Karpas-422 (cell line): ENCODE measurements around the gene DDIAS. TPM values are rescaled to one million over a fixed set of nuclear protein-coding genes. Genes with fewer than 3 reads are reported as not detected.
"Not testable (repeated sequence)": the region's sequence is repeated elsewhere in the genome, so short reads cannot be mapped to it uniquely, and the experiment has no call there.

Experiments used
- DNase-seq: peaks from one replicate; pipeline ENCODE4 v3.0.0-alpha.2; 2015
- H2AFZ ChIP-seq: fragments of 200-600 bp; sonication (generic); 2 replicates; pipeline ENCODE4 v1.6.1; 2014; ENCODE audit warnings: antibody characterized with exemption, low read length, mixed read lengths
- H3K27ac ChIP-seq: fragments of 200-600 bp; sonication (generic); 2 replicates; pipeline ENCODE4 v1.5.1; 2014; ENCODE audit warnings: mild to moderate bottlenecking, low read length, moderate library complexity
- H3K27me3 ChIP-seq: fragments of 200-600 bp; sonication (generic); 2 replicates; pipeline ENCODE4 v1.6.1; 2014; ENCODE audit warnings: low read length, mixed read lengths
- H3K36me3 ChIP-seq: fragments of 200-600 bp; sonication (generic); 2 replicates; pipeline ENCODE4 v1.6.1; 2014; ENCODE audit warnings: low read length, mixed read lengths; ENCODE audit not compliant: insufficient read depth
- H3K4me1 ChIP-seq: fragments of 200-600 bp; sonication (generic); 2 replicates; pipeline ENCODE4 v1.6.1; 2014; ENCODE audit warnings: mild to moderate bottlenecking, low read length, mixed read lengths
- H3K4me2 ChIP-seq: fragments of 200-600 bp; sonication (generic); 2 replicates; pipeline ENCODE4 v1.6.1; 2014; ENCODE audit warnings: low read length, low read depth, mild to moderate bottlenecking; ENCODE audit not compliant: poor library complexity, severe bottlenecking
- H3K4me3 ChIP-seq: fragments of 200-600 bp; sonication (generic); 2 replicates; pipeline ENCODE4 v1.5.1; 2014; ENCODE audit warnings: mild to moderate bottlenecking, antibody characterized with exemption, low read length, mixed read lengths
- H3K79me2 ChIP-seq: fragments of 200-600 bp; sonication (generic); 2 replicates; pipeline ENCODE4 v1.6.1; 2014; ENCODE audit warnings: mild to moderate bottlenecking, low read length, mixed read lengths
- H3K9ac ChIP-seq: fragments of 200-600 bp; sonication (generic); 2 replicates; pipeline ENCODE4 v1.6.0; 2014; ENCODE audit warnings: low read length
- H3K9me2 ChIP-seq: fragments of 200-600 bp; sonication (generic), shearing (Covaris generic); replicated peaks from 2 replicates; pipeline ENCODE4 v1.6.0; 2014; ENCODE audit warnings: mild to moderate bottlenecking, low read length, moderate library complexity; ENCODE audit not compliant: insufficient read depth
- H3K9me3 ChIP-seq: fragments of 300-700, 200-600 bp; sonication (generic); 2 replicates; pipeline ENCODE4 v1.6.1; 2014; ENCODE audit warnings: low read length, mixed read lengths
- H4K20me1 ChIP-seq: fragments of 200-600 bp; sonication (generic); 2 replicates; pipeline ENCODE4 v1.6.1; 2014; ENCODE audit warnings: mild to moderate bottlenecking, antibody characterized with exemption, low read length, low read depth; ENCODE audit not compliant: insufficient read depth
- total RNA-seq: library from RNA; depleted of rRNA; stranded (reverse); fragments of >200 nt; shearing (Covaris generic); gene quantifications from 2 replicates; pipeline ENCODE4 v1.2.3, GENCODE V29; 2014; ENCODE audit warnings: low replicate concordance

DDIAS gene
- total RNA-seq, 1 experiment from 2014 or later = 26.8 TPM

DNA sequence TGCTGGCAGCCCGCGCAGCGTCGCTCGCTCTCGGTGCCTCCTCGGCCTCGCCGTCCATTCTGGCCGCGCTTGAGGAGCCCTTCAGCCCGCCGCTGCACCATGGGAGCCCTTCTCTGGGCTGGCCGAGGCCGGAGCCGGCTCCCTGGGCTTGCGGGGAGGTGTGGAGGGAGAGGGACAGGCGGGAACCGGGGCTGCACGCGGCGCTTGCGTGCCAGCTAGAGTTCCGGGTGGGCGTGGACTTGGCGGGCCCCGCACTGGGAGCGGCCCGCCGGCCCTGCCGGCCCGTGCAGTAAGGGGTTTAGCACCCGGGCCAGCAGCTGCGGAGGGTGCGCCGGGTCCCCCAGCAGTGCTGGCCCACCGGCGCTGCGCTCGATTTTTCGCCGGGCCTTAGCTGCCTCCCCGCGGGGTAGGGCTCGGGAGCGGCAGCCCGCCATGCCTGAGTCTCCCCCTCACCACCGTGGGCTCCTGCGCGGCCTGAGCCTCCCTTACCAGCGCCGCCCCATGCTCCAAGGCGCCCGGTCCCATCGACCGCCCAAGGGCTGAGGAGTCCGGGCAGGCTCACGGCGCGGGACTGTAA is 69.1 kb downstream of the DDIAS start:
- not testable (repeated sequence) for H3K79me2 ChIP-seq, H4K20me1 ChIP-seq, H3K9me2 ChIP-seq, H3K9me3 ChIP-seq, H3K4me3 ChIP-seq, DNase-seq, H3K27me3 ChIP-seq, H2AFZ ChIP-seq, H3K9ac ChIP-seq, H3K4me2 ChIP-seq, H3K36me3 ChIP-seq
- Histone ChIP-seq H3K27ac (peak overlapping the region; percentile 64), H3K4me1 (peaks cover 13% of the 10 kb centered on the region)

DNA sequence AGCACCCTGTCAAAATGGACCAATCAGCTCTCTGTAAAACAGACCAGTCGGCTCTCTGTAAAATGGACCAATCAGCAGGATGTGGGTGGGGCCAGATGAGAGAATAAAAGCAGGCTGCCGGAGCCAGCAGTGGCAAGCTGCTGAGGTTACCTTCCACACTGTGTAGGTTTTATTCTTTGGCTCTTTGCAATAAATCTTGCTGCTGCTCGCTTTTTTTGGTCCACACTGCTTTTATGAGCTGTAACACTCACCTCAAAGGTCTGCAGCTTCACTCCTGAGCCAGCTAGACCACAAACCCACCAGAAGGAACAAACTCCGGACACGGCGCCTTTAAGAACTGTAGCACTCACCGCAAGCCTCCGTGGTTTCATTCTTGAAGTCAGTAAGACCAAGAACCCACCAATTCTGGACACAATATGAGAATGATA is 70.0 kb downstream of the DDIAS start:
- H3K4me2 ChIP-seq, H3K36me3 ChIP-seq, H3K27me3 ChIP-seq, H3K9me3 ChIP-seq, DNase-seq, H3K79me2 ChIP-seq, H3K9me2 ChIP-seq, H2AFZ ChIP-seq, H4K20me1 ChIP-seq, H3K9ac ChIP-seq, H3K4me3 ChIP-seq: not testable (repeated sequence)
- Histone ChIP-seq H3K4me1 (peaks cover 13% of the 10 kb centered on the region), H3K27ac (peak overlapping the region; percentile 46; the same call in 1 of the 2 replicates)

DNA sequence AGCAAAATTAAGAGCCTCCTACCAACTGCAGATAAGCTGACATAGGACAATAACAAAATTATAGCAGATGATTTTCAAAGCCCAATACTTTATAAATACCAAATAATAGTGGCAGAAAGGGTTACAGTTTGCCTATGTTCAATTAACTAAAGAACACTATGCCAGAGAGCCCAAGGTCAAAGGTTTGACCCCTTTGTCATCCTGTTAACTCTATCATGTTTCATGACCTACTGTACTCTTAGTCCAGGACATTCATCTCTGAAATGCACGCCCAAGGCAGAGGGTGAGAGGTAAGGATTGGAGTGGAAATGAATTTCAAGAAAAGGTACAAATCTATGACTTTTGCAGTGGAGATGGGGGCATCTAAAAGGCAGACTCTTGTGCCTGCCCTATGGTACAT is 70.6 kb downstream of the DDIAS start:
- H3K9me3 ChIP-seq = no peaks in the 10 kb centered on the region
- no peaks in the 10 kb centered on the region; the same call in 1 of the 2 replicates for H3K36me3 ChIP-seq
- H3K27me3 ChIP-seq = no peaks in the 10 kb centered on the region
- H3K4me1 ChIP-seq = peaks cover 17% of the 10 kb centered on the region
- H3K27ac ChIP-seq = peak overlapping the region; percentile 46
- no peaks in the 10 kb centered on the region for H3K9me2 ChIP-seq
- H3K4me2 ChIP-seq = no peak overlapping the region
- no peak overlapping the region for H3K4me3 ChIP-seq
- H3K79me2 ChIP-seq = no peaks in the 10 kb centered on the region
- H4K20me1 ChIP-seq = no peaks in the 10 kb centered on the region
- no peak overlapping the region for H3K9ac ChIP-seq
- no peak for DNase-seq
- H2AFZ ChIP-seq = no peak overlapping the region

DNA sequence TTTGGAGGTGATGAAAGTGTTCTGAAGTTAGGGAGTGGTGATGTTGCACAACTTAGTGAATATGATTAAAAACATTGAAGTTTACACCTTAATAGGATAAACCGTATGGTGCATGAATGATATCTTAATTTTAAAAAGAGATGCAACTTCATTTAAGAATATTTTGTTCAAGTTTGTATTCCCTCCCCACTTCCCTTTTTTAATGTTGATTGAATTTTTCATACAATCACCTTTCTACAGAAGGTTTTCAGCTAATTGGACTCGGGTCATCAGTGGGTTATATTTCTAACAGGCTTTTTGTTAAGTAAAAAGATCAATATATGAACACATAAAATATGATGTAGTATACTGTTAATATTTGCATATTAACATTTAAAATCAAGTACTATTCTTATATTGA is 72.6 kb downstream of the DDIAS start:
- Histone ChIP-seq H4K20me1 (no peaks in the 10 kb centered on the region), H3K4me1 (peaks cover 28% of the 10 kb centered on the region), H3K36me3 (peaks cover 20% of the 10 kb centered on the region; the same call in 1 of the 2 replicates), H3K79me2 (peaks cover 5% of the 10 kb centered on the region), H3K4me3 (no peak overlapping the region), H3K27me3 (no peaks in the 10 kb centered on the region), H3K4me2 (no peak overlapping the region), H3K9me3 (no peaks in the 10 kb centered on the region), H3K27ac (no peak overlapping the region), H2AFZ (no peak overlapping the region), H3K9ac (no peak overlapping the region), H3K9me2 (no peaks in the 10 kb centered on the region)
- no peak for DNase-seq

DNA sequence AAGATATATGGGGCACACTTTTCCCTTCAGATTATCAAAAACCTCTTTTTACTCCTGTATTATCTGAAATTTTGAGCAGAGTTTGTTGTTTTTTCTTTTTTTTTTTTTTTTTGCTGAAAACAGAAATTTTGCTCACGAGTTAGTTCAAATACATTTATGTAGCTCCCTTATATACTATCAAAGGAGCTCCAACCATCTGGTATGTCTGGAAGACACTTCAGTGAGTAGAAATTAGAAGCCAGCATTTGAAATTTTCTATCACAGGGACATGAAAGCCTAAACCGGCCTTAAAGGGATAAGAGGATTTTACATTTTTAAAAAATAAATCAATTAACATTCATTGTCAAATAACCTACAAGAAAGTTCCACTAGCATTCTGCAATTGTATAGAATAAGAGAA is 73.3 kb downstream of the DDIAS start:
- no peak overlapping the region for H3K4me3 ChIP-seq
- no peak overlapping the region for H3K9ac ChIP-seq
- no peaks in the 10 kb centered on the region for H3K27me3 ChIP-seq
- H2AFZ ChIP-seq = no peak overlapping the region
- peaks cover 26% of the 10 kb centered on the region for H3K4me1 ChIP-seq
- DNase-seq = no peak
- no peaks in the 10 kb centered on the region for H3K9me3 ChIP-seq
- H4K20me1 ChIP-seq = no peaks in the 10 kb centered on the region
- peak overlapping the region; percentile 40; the same call in 1 of the 2 replicates for H3K27ac ChIP-seq
- peaks cover 27% of the 10 kb centered on the region; the same call in 1 of the 2 replicates for H3K36me3 ChIP-seq
- no peaks in the 10 kb centered on the region for H3K9me2 ChIP-seq
- no peak overlapping the region for H3K4me2 ChIP-seq
- H3K79me2 ChIP-seq = peaks cover 12% of the 10 kb centered on the region

DNA sequence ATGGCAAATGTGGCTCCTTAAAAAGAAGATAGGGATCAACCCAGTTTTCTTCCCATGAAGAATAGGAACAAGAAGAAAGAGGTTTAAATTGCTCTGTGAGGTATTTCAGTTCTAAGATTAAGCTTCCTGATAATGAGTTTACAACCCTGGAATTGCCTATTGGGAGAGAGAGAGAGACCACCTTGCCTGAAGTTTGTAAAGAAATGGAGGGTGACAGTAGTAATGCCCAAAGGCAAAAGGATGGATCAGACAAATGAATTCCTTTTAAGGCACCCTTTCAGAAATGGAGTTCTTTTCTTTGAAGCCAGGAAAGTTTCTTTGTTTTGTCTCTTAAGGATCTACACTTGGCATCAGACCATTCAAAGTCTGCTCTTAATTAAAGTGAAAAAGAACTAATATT is 74.3 kb downstream of the DDIAS start:
- Histone ChIP-seq H2AFZ (no peak overlapping the region), H3K27me3 (no peaks in the 10 kb centered on the region), H3K4me2 (no peak overlapping the region), H3K9ac (no peak overlapping the region), H3K27ac (peak overlapping the region; percentile 40), H3K9me2 (no peaks in the 10 kb centered on the region), H3K4me1 (peaks cover 28% of the 10 kb centered on the region), H3K9me3 (no peaks in the 10 kb centered on the region), H3K4me3 (no peak overlapping the region), H3K79me2 (peaks cover 19% of the 10 kb centered on the region), H3K36me3 (peaks cover 35% of the 10 kb centered on the region), H4K20me1 (no peaks in the 10 kb centered on the region)
- no peak for DNase-seq

DNA sequence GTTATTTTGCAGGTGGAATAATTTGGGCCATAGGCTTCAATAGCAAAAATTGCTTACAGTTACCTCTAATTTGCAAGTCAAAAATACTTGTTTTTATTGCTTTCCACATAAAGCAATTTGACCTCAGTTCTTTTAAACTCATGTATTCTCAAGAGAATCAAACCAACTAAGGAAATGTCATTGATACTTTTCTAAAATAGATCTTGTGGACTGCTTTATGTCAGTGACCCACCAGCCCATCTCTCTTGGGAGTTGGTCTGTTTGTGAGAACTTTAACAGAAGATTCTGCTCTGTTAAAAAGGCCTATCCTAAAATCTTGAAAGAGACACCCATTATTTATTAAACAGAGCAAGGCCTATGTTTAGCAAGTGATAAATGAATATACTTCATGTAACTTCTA is 75.2 kb downstream of the DDIAS start:
- no peaks in the 10 kb centered on the region for H3K27me3 ChIP-seq
- peaks cover 44% of the 10 kb centered on the region for H3K36me3 ChIP-seq
- H3K9me3 ChIP-seq = no peaks in the 10 kb centered on the region
- H3K79me2 ChIP-seq = peaks cover 23% of the 10 kb centered on the region
- peak overlapping the region; percentile 40 for H3K27ac ChIP-seq
- DNase-seq = peak; percentile 40
- no peak overlapping the region for H2AFZ ChIP-seq
- no peak overlapping the region for H3K4me2 ChIP-seq
- H4K20me1 ChIP-seq = no peaks in the 10 kb centered on the region
- no peak overlapping the region for H3K9ac ChIP-seq
- H3K4me3 ChIP-seq = no peak overlapping the region
- no peaks in the 10 kb centered on the region for H3K9me2 ChIP-seq
- H3K4me1 ChIP-seq = peaks cover 31% of the 10 kb centered on the region

DNA sequence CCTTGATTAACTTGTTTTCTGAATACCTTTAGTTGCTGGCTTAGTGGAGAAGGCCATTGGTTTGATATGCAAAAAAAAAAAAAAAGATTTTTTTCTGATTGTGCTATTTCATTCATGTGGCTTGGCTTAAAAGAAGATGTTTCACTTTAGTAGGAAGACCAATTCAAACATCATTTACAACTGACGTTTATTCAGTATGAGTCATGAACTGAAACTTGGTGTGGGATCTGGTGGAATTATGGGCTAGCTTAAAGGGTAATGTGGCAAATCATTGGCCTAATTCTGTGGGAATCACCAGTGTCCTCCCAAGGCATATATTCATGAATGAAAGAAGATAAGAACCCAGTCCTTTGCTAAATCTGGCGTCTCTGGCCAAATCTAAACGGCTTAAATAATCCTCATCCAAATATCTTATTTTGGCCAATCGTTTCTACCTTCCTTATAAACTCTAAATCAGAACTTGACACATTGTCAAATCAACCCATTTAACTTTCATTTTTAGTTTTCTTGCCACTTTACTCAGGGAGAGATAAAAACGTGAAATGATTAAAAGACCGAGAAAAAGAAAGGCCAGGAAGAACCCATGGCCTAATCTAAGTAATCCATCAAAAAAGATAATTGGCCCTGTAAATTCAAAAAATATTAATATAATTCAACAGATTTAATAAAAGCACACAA is 77.0 kb downstream of the DDIAS start:
- peak; percentile 42 for DNase-seq
- Histone ChIP-seq H3K79me2 (peaks cover 27% of the 10 kb centered on the region), H3K4me1 (peaks cover 31% of the 10 kb centered on the region), H2AFZ (no peak overlapping the region), H3K4me2 (no peak overlapping the region), H3K27me3 (no peaks in the 10 kb centered on the region), H3K9me3 (no peaks in the 10 kb centered on the region), H3K36me3 (peaks cover 54% of the 10 kb centered on the region), H3K4me3 (no peak overlapping the region), H3K9me2 (no peaks in the 10 kb centered on the region), H3K9ac (no peak overlapping the region), H4K20me1 (no peaks in the 10 kb centered on the region), H3K27ac (no peak overlapping the region; the same call in 1 of the 2 replicates)
